Hepatocyte (in vitro differentiated cells): ENCODE results near the gene EMSY. TPM values are rescaled to one million over a fixed set of nuclear protein-coding genes. Genes with fewer than 3 reads are reported as not detected.
A peak's percentile ranks its signal among the peaks of the same experiment; 100 is the strongest.

ENCODE experiments used
- DNase-seq: peaks from one replicate; pipeline ENCODE4 v3.0.0-alpha.2; 2016; ENCODE audit warnings: low spot score
- H2AFZ ChIP-seq: fragments of 200-600 bp; sonication (generic); 2 replicates; pipeline ENCODE4 v1.6.0; 2016; ENCODE audit warnings: antibody characterized with exemption, mild to moderate bottlenecking
- H3K27ac ChIP-seq: fragments of 200-600 bp; sonication (generic); 2 replicates; pipeline ENCODE4 v1.5.1; 2016; ENCODE audit warnings: mild to moderate bottlenecking
- H3K27me3 ChIP-seq: fragments of 200-600 bp; sonication (generic); 2 replicates; pipeline ENCODE4 v1.6.1; 2016
- H3K36me3 ChIP-seq: fragments of 200-600 bp; sonication (generic); replicated peaks from 2 replicates; pipeline ENCODE4 v1.5.1; 2016; ENCODE audit warnings: low read depth; ENCODE audit not compliant: insufficient read depth
- H3K4me1 ChIP-seq: fragments of 200-600 bp; sonication (generic); 2 replicates; pipeline ENCODE4 v1.5.1; 2016; ENCODE audit warnings: mild to moderate bottlenecking, moderate library complexity; ENCODE audit not compliant: insufficient read depth
- H3K4me2 ChIP-seq: fragments of 200-600 bp; sonication (generic); 2 replicates; pipeline ENCODE4 v1.6.0; 2016
- H3K4me3 ChIP-seq: fragments of 200-600 bp; sonication (generic); 2 replicates; pipeline ENCODE4 v1.5.1; 2016; ENCODE audit warnings: mild to moderate bottlenecking
- H3K79me2 ChIP-seq: fragments of 200-600 bp; sonication (generic); 2 replicates; pipeline ENCODE4 v1.6.0; 2017; ENCODE audit warnings: mild to moderate bottlenecking
- H3K9me2 ChIP-seq: fragments of 200-600 bp; sonication (generic); replicated peaks from 2 replicates; pipeline ENCODE4 v1.6.0; 2017; ENCODE audit warnings: mild to moderate bottlenecking; ENCODE audit not compliant: insufficient read depth
- H3K9me3 ChIP-seq: fragments of 200-600 bp; sonication (generic); 2 replicates; pipeline ENCODE4 v1.5.1; 2016; ENCODE audit warnings: low read depth, mild to moderate bottlenecking
- H4K20me1 ChIP-seq: fragments of 200-600 bp; sonication (generic); 2 replicates; pipeline ENCODE4 v1.6.0; 2016; ENCODE audit warnings: mild to moderate bottlenecking; ENCODE audit not compliant: insufficient read depth, poor library complexity, severe bottlenecking
- CTCF ChIP-seq: fragments of 200-600 bp; sonication (generic); IDR thresholded peaks from 2 replicates; pipeline ENCODE4 v1.5.1; 2016; ENCODE audit warnings: antibody characterized with exemption, mild to moderate bottlenecking; ENCODE audit not compliant: poor library complexity
- EZH2 ChIP-seq: fragments of 200-600 bp; sonication (generic); IDR thresholded peaks from 2 replicates; pipeline ENCODE4 v1.6.1; 2016; ENCODE audit warnings: antibody characterized with exemption, mild to moderate bottlenecking, borderline replicate concordance
- EZH2phosphoT487 ChIP-seq: fragments of 200-600 bp; sonication (generic); IDR thresholded peaks from one replicate; pipeline ENCODE4 v1.6.1; 2018; ENCODE audit warnings: antibody characterized with exemption, mild to moderate bottlenecking, low read depth, moderate library complexity; ENCODE audit not compliant: unreplicated experiment, severe bottlenecking
- WGBS: methylation state at CpG from one replicate; pipeline ENCODE4 v1.1.6; 2016; ENCODE audit warnings: low lambda C conversion rate; ENCODE audit errors: missing lambda C conversion rate; 5-methylcytosine and 5-hydroxymethylcytosine counted together
- polyA plus RNA-seq: library from polyadenylated mRNA; unstranded; fragments of >200 nt; fragmentation: Nextera tagmentation; extraction: Ambion mirVana; gene quantifications from 2 replicates; pipeline ENCODE4 v1.2.1, GENCODE V29; 2016
- total RNA-seq: library from RNA; depleted of rRNA; stranded (reverse); fragments of >200 nt; gene quantifications from 2 replicates; pipeline ENCODE4 v1.2.3, GENCODE V29; 2014

Gene EMSY
- total and polyA plus RNA-seq, 2 experiments from 2014 or later, result 8.2 to 19.4 TPM

DNA sequence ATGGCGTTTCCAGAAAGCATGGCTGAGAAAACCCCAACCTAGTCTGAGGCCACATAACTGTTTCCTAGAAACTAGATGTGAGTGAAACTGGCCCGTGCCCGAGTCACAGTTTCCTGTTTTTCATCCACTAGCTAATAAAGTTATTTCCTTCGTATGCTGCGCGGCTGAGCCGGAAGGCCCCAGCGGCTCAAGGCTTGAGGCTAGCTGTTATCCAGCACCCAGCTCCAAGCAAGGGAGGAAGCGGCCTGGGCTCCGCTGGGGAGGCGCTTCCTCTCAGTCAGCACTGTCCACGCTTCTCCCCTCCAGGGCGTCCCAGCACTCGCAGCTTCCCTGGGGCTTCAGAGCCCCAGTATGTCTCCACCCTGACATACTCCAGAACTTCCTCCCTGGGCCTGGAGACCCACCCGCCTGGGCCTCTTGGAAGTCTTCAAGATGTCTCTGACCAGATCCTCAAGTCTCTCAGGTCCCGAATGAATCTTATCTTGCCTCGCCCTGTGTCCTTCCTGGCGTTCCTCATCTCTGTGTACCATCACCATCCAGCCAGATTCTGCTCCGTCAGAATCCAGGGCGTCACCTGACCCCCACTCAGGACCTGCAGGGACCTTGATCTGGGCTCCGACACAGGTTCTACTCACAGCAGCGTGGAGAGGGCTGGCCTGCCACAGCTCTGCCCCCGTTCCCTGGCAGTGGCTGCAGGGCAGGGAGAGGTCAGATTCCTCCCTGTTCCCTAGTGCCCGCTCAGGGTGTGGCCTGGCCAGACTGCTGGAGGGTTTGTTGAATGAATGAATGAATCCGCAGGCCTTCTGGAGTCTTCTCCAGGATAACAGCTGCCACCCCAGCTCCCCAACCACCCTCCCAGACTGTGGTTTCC, 143.9 kb downstream of the EMSY start:
- no peaks in the 10 kb centered on the region for H4K20me1 ChIP-seq
- H3K4me3 ChIP-seq, result no peak overlapping the region
- H3K4me1 ChIP-seq, result peaks cover 12% of the 10 kb centered on the region
- H3K27ac ChIP-seq, result peak overlapping the region; percentile 90
- H3K9me3 ChIP-seq, result no peaks in the 10 kb centered on the region
- 67% methylated on average over 25 of the region's 25 CpGs for WGBS
- H2AFZ ChIP-seq, result peak overlapping the region; percentile 23
- DNase-seq, result peak; percentile 65
- no peaks in the 10 kb centered on the region for H3K79me2 ChIP-seq
- peak overlapping the region; percentile 35 for H3K4me2 ChIP-seq
- TF ChIP-seq EZH2phosphoT487, result no peak
- no peak for TF ChIP-seq EZH2
- TF ChIP-seq CTCF, result no peak
- H3K36me3 ChIP-seq, result no peaks in the 10 kb centered on the region
- H3K9me2 ChIP-seq, result no peaks in the 10 kb centered on the region
- H3K27me3 ChIP-seq, result no peaks in the 10 kb centered on the region

GRCh38 chr11:76589477-76589876, 144.7 kb downstream of the EMSY start:
- no peak overlapping the region for H2AFZ ChIP-seq

GRCh38 chr11:76589964-76590950, 145.4 kb downstream of the EMSY start:
- Histone ChIP-seq H4K20me1 (no peaks in the 10 kb centered on the region), H3K9me2 (no peaks in the 10 kb centered on the region), H3K4me3 (no peak overlapping the region), H3K9me3 (no peaks in the 10 kb centered on the region), H3K79me2 (no peaks in the 10 kb centered on the region), H2AFZ (no peak overlapping the region), H3K4me1 (peaks cover 12% of the 10 kb centered on the region), H3K4me2 (no peak overlapping the region), H3K36me3 (no peaks in the 10 kb centered on the region), H3K27me3 (no peaks in the 10 kb centered on the region), H3K27ac (no peak overlapping the region)
- 72% methylated on average over 9 of the region's 9 CpGs for WGBS
- DNase-seq, result no peak
- TF ChIP-seq EZH2 (no peak), CTCF (no peak), EZH2phosphoT487 (no peak)

More at GRCh38 chr11:76589477-76589876, 144.7 kb downstream of the EMSY start:
- H3K36me3 ChIP-seq, result no peaks in the 10 kb centered on the region
- H3K4me2 ChIP-seq, result no peak overlapping the region
- H3K27ac ChIP-seq, result no peak overlapping the region
- H3K4me3 ChIP-seq, result no peak overlapping the region
- H3K27me3 ChIP-seq, result no peaks in the 10 kb centered on the region
- 98% methylated on average over 10 of the region's 10 CpGs for WGBS
- no peaks in the 10 kb centered on the region for H3K9me3 ChIP-seq
- H4K20me1 ChIP-seq, result no peaks in the 10 kb centered on the region
- no peak for TF ChIP-seq CTCF
- TF ChIP-seq EZH2phosphoT487, result no peak
- no peak for TF ChIP-seq EZH2
- no peak for DNase-seq
- peaks cover 12% of the 10 kb centered on the region for H3K4me1 ChIP-seq
- no peaks in the 10 kb centered on the region for H3K9me2 ChIP-seq
- H3K79me2 ChIP-seq, result no peaks in the 10 kb centered on the region
